Nephron (organoid): ENCODE measurements around the gene POLR1A.
A peak's percentile ranks its signal among the peaks of the same experiment; 100 is the strongest.

ENCODE experiments used
- H3K27ac Mint-ChIP-seq, 3 experiments: 2 replicates each; pipeline ENCODE4 v1.8.0; 2020; ENCODE audit warnings: mixed read lengths in 3 of 3, mild to moderate bottlenecking in 2 of 3, moderate library complexity in 1 of 3
- H3K27me3 Mint-ChIP-seq: 2 replicates; pipeline ENCODE4 v1.8.0; 2021; ENCODE audit warnings: low read depth, mild to moderate bottlenecking, moderate library complexity, mixed read lengths
- H3K36me3 Mint-ChIP-seq: 2 replicates; pipeline ENCODE4 v1.8.0; 2020; ENCODE audit warnings: low read depth, mixed read lengths
- H3K4me1 Mint-ChIP-seq: 2 replicates; pipeline ENCODE4 v1.8.0; 2020; ENCODE audit warnings: mixed read lengths
- H3K4me3 Mint-ChIP-seq, 3 experiments: 2 replicates each; pipeline ENCODE4 v1.8.0; 2020; ENCODE audit warnings: mild to moderate bottlenecking in 3 of 3, mixed read lengths in 3 of 3, moderate library complexity in 2 of 3
- H3K9me3 Mint-ChIP-seq: 2 replicates; pipeline ENCODE4 v1.8.0; 2020; ENCODE audit warnings: mixed read lengths
- TF ChIP-seq, protein P1 (sequence below), 3 experiments: fragments of 200-600 bp; sonication (generic); IDR thresholded peaks; one replicate each; pipeline ENCODE4 v1.5.0; 2021; ENCODE audit warnings: antibody characterized with exemption in 3 of 3; ENCODE audit not compliant: unreplicated experiment in 3 of 3

POLR1A gene

DNA sequence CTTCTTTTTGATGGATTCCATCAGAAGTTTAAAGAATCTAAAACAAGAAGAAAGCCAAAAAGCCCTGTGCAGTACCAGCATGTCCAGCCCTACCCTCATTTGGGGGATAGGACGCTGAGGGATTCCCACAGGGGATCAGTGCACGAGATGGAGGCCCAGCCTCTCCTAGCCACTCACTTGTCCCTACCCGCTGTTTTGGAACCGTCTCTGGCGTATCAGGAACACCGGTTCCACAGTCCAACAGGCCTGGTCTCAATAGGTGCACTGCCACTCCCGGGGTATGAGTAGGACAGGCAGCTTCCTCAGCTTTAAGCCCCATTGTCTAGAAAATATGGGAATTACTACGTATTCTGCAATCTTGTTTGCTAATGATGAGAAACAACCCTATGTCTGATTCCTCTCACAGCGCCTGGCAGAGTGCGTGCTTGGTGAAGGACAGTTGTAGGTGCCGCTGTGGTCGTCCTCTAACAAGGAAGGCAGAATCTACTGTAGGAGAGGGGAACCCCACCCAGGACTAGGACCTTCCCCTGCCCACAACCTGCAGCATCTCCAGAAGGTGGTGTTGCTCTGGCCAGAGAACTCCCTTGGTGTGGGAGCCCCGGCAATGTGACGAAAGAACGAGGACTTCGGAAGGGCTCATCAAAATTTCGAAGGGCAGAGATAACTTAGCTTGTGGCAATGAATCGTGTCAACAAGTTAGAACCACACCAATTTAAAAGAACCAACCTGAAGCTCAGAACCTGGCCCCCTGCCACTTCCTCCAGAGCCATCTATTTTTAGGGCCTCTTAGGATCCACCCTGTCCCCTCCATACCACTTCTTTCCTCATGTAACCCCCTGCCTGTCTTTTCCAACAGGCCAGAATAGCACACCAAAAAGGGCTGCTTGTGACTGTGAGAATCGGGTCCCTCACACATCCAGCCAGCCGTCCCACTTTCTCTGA is 71.7 kb downstream of the POLR1A start:
- H3K9me3 Mint-ChIP-seq, result no peaks in the 10 kb centered on the region
- H3K27me3 Mint-ChIP-seq, result peaks cover 4% of the 10 kb centered on the region
- TF ChIP-seq, protein P1, sequence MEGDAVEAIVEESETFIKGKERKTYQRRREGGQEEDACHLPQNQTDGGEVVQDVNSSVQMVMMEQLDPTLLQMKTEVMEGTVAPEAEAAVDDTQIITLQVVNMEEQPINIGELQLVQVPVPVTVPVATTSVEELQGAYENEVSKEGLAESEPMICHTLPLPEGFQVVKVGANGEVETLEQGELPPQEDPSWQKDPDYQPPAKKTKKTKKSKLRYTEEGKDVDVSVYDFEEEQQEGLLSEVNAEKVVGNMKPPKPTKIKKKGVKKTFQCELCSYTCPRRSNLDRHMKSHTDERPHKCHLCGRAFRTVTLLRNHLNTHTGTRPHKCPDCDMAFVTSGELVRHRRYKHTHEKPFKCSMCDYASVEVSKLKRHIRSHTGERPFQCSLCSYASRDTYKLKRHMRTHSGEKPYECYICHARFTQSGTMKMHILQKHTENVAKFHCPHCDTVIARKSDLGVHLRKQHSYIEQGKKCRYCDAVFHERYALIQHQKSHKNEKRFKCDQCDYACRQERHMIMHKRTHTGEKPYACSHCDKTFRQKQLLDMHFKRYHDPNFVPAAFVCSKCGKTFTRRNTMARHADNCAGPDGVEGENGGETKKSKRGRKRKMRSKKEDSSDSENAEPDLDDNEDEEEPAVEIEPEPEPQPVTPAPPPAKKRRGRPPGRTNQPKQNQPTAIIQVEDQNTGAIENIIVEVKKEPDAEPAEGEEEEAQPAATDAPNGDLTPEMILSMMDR (IDR thresholded peaks at IDR 0.05; ENCODE audit: unreplicated experiment in 3 of 3), result no peak
- peak overlapping the region; percentile 28 to 99 (median 82) for H3K27ac Mint-ChIP-seq
- H3K4me1 Mint-ChIP-seq, result peaks cover 67% of the 10 kb centered on the region
- H3K4me3 Mint-ChIP-seq, result no peak overlapping the region
- peaks cover 75% of the 10 kb centered on the region for H3K36me3 Mint-ChIP-seq

- no peak overlapping the region for H3K27ac Mint-ChIP-seq
- peaks cover 75% of the 10 kb centered on the region for H3K36me3 Mint-ChIP-seq
- no peaks in the 10 kb centered on the region for H3K9me3 Mint-ChIP-seq
- H3K27me3 Mint-ChIP-seq, result peaks cover 4% of the 10 kb centered on the region
- TF ChIP-seq, protein P1 (IDR thresholded peaks at IDR 0.05; ENCODE audit: unreplicated experiment in 3 of 3), result no peak
- H3K4me3 Mint-ChIP-seq, result no peak overlapping the region
- H3K4me1 Mint-ChIP-seq, result peaks cover 68% of the 10 kb centered on the region
Measured at GRCh38 chr2:86032861-86033595, 72.7 kb downstream of the POLR1A start.

DNA sequence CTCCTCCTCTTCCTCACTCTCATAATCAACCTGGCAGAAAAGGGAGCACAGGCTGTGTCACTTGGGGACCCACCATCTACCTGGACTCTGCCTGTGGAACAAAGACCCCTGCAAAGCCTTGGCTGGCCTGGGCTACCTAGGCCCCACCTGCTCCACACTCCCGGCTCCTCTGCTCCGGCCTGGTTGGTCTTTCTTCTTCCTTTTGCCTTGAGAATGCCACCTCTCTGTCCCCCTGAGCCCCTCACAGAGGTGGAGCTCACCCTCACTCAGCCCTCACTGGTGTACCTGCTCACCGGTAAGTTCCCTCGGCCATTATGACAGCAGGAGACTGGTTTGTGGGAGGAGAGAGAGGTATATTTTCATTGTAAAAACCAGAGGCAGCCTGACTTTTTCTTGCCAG is 74.1 kb downstream of the POLR1A start:
- Mint-ChIP-seq H3K4me3 (no peak overlapping the region), H3K36me3 (peaks cover 85% of the 10 kb centered on the region), H3K9me3 (no peaks in the 10 kb centered on the region), H3K4me1 (peaks cover 62% of the 10 kb centered on the region), H3K27ac (no peak overlapping the region), H3K27me3 (peaks cover 4% of the 10 kb centered on the region)
- TF ChIP-seq, protein P1 (IDR thresholded peaks at IDR 0.05; ENCODE audit: unreplicated experiment in 3 of 3), result no peak

GRCh38 chr2:86031151-86031550 is 74.5 kb downstream of the POLR1A start:
- TF ChIP-seq, protein P1 (IDR thresholded peaks at IDR 0.05; ENCODE audit: unreplicated experiment in 3 of 3), result no peak
- H3K9me3 Mint-ChIP-seq, result no peaks in the 10 kb centered on the region
- H3K27ac Mint-ChIP-seq, result no peak overlapping the region
- H3K36me3 Mint-ChIP-seq, result peaks cover 85% of the 10 kb centered on the region
- peaks cover 58% of the 10 kb centered on the region for H3K4me1 Mint-ChIP-seq
- peaks cover 4% of the 10 kb centered on the region for H3K27me3 Mint-ChIP-seq
- no peak overlapping the region for H3K4me3 Mint-ChIP-seq

DNA sequence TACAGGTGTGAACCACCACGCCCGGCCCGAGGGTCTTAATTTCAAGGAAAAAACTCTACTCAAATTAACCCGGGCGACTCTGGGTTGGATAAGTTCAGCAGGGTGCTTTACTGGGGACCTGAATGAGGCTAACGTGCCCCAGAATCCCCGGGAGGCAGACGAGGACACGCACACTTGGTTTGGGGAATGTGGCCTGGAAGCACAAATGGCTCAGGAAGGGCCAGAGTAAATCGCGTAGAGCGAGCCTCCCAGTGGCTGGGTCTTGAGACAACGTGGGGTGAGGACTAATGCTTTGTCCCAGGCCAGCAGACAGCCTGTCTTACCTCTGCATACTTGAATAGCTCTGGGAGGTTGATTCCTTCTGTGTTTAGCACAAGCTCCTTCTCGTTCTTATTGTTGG is 75.8 kb downstream of the POLR1A start:
- Mint-ChIP-seq H3K4me1 (peaks cover 45% of the 10 kb centered on the region), H3K27ac (no peak overlapping the region), H3K4me3 (no peak overlapping the region), H3K9me3 (no peaks in the 10 kb centered on the region), H3K36me3 (peaks cover 88% of the 10 kb centered on the region), H3K27me3 (peaks cover 4% of the 10 kb centered on the region)
- TF ChIP-seq, protein P1 (IDR thresholded peaks at IDR 0.05; ENCODE audit: unreplicated experiment in 3 of 3), result no peak
